ENCODE measurements around the gene MBOAT2.

Gene MBOAT2

GRCh38 chr2:8806885-8807704, 196.4 kb downstream of the MBOAT2 start:
- WGBS: 95% methylated on average over 6 of the region's 6 CpGs
- Histone ChIP-seq H3K9ac (ENCODE audit: low read depth, low read length) (no peak overlapping the region), H3K27ac (ENCODE audit: low read depth, low read length) (no peak overlapping the region), H3K9me3 (ENCODE audit: insufficient read depth, low read depth, low read length) (no peaks in the 10 kb centered on the region), H3K36me3 (ENCODE audit: insufficient read depth, low read length) (peaks cover 43% of the 10 kb centered on the region), H3K27me3 (ENCODE audit: insufficient read depth, low read length) (no peaks in the 10 kb centered on the region), H3K4me1 (ENCODE audit: insufficient read depth, low read length) (no peaks in the 10 kb centered on the region), H3K4me3 (ENCODE audit: low read length) (no peak overlapping the region)

GRCh38 chr2:8805278-8806210, 197.9 kb downstream of the MBOAT2 start:
- 97% methylated on average over 6 of the region's 6 CpGs for WGBS
- Histone ChIP-seq H3K36me3 (ENCODE audit: insufficient read depth, low read length) (peaks cover 30% of the 10 kb centered on the region), H3K27ac (ENCODE audit: low read depth, low read length) (no peak overlapping the region), H3K9me3 (ENCODE audit: insufficient read depth, low read depth, low read length) (no peaks in the 10 kb centered on the region), H3K4me3 (ENCODE audit: low read length) (no peak overlapping the region), H3K4me1 (ENCODE audit: insufficient read depth, low read length) (no peaks in the 10 kb centered on the region), H3K27me3 (ENCODE audit: insufficient read depth, low read length) (no peaks in the 10 kb centered on the region), H3K9ac (ENCODE audit: low read depth, low read length) (no peak overlapping the region)

- Histone ChIP-seq H3K4me1 (ENCODE audit: insufficient read depth, low read length) (no peaks in the 10 kb centered on the region), H3K4me3 (ENCODE audit: low read length) (no peak overlapping the region), H3K9me3 (ENCODE audit: insufficient read depth, low read depth, low read length) (no peaks in the 10 kb centered on the region), H3K9ac (ENCODE audit: low read depth, low read length) (no peak overlapping the region), H3K36me3 (ENCODE audit: insufficient read depth, low read length) (peaks cover 25% of the 10 kb centered on the region), H3K27ac (ENCODE audit: low read depth, low read length) (no peak overlapping the region), H3K27me3 (ENCODE audit: insufficient read depth, low read length) (no peaks in the 10 kb centered on the region)
- 98% methylated on average over 3 of the region's 3 CpGs for WGBS
These were observed 199.7 kb downstream of the MBOAT2 start for GRCh38 chr2:8803658-8804379.

DNA sequence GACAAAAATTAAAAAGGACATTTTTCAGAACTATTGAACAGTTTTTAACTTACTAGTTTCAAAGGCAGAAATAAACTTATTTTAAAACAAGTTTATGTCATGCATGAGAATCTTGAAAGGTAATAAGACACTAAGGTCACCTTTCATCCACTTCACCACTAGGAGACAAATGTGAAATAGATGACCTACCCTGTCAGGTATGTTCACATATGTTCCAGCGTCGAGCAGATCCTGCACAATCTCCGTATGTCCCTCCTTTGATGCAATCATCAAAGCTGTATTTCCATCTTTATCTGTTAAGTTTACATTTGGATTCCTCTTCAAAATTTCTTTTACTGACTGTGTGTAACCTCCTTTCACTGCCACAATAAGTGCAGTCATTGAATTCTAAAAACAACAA, 200.7 kb downstream of the MBOAT2 start:
- Histone ChIP-seq H3K27ac (ENCODE audit: low read depth, low read length) (no peak overlapping the region), H3K4me3 (ENCODE audit: low read length) (no peak overlapping the region), H3K27me3 (ENCODE audit: insufficient read depth, low read length) (no peaks in the 10 kb centered on the region), H3K9me3 (ENCODE audit: insufficient read depth, low read depth, low read length) (no peaks in the 10 kb centered on the region), H3K9ac (ENCODE audit: low read depth, low read length) (no peak overlapping the region), H3K4me1 (ENCODE audit: insufficient read depth, low read length) (no peaks in the 10 kb centered on the region), H3K36me3 (ENCODE audit: insufficient read depth, low read length) (peaks cover 31% of the 10 kb centered on the region)
- WGBS: 97% methylated on average over 3 of the region's 3 CpGs

All from HUES64 (cell line).